ENCODE data around the gene SPRR1B. TPM values are rescaled to one million over a fixed set of nuclear protein-coding genes. Genes with fewer than 3 reads are reported as not detected.
"Not testable (repeated sequence)": the region's sequence is repeated elsewhere in the genome, so short reads cannot be mapped to it uniquely, and the experiment has no call there.

Gene SPRR1B
- total RNA-seq, 4 donors from 2014 or later = not detected

GRCh38 chr1:153000294-153000693, 30.7 kb upstream of the SPRR1B start:
- Histone ChIP-seq H3K27me3 (no peaks in the 10 kb centered on the region), H3K4me3 (no peak overlapping the region), H3K27ac (no peak overlapping the region), H3K36me3 (no peaks in the 10 kb centered on the region), H3K9me3 (no peaks in the 10 kb centered on the region), H3K4me1 (no peaks in the 10 kb centered on the region)
- no peak for DNase-seq
- TF ChIP-seq POLR2A (IDR thresholded peaks at IDR 0.05) = no peak
- TF ChIP-seq, protein P1, sequence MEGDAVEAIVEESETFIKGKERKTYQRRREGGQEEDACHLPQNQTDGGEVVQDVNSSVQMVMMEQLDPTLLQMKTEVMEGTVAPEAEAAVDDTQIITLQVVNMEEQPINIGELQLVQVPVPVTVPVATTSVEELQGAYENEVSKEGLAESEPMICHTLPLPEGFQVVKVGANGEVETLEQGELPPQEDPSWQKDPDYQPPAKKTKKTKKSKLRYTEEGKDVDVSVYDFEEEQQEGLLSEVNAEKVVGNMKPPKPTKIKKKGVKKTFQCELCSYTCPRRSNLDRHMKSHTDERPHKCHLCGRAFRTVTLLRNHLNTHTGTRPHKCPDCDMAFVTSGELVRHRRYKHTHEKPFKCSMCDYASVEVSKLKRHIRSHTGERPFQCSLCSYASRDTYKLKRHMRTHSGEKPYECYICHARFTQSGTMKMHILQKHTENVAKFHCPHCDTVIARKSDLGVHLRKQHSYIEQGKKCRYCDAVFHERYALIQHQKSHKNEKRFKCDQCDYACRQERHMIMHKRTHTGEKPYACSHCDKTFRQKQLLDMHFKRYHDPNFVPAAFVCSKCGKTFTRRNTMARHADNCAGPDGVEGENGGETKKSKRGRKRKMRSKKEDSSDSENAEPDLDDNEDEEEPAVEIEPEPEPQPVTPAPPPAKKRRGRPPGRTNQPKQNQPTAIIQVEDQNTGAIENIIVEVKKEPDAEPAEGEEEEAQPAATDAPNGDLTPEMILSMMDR (IDR thresholded peaks at IDR 0.05) = no peak

DNA sequence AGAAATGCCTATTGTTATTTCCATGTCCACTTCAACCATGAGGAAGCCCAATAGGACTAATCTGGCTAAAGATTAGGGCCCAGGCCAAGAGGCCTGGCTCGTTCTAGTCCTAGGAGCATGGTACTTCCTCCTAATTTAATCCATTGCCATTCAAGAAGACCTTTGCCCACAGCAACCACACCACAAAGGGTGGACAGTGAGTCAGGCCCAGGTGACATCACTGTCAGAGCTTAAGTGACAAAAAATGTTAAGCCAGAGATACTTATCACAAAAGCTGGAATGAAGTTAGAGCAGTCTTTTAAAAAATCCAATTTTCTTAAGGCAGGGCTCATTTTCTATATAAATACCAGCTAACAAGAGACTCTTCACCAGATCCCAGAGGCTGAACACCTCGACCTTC, 29.6 kb upstream of the SPRR1B start, which contains the start of gene SPRR3:
Gene SPRR3 (plus strand): TSS at position 368 of the 400 bp plus-strand sequence. CDS start 1,272 bp downstream, outside the sequence.
- DNase-seq = no peak

DNA sequence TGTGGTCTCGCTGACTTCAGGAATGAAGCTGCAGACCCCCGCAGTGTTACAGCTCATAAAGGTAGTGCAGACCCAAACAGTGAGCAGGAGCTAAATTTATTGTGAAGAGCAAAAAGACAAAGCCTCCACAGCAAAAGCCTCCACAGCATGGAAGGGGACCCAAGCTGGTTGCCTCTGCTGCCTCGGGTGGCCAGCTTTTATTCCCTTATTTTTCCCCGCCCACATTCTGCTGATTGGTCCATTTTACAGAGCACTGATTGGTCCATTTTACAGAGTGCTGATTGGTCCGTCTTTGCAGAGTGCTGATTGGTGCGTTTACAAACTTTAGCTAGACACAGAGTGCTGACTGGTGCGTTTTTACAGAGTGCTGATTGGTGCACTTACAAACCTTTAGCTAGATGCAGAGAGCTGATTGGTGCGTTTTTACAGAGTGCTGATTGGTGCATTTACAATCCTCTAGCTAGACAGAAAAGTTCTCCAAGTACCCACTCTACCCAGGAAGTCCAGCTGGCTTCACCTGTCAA, 19.7 kb upstream of the SPRR1B start:
- DNase-seq, H3K27ac ChIP-seq, H3K4me3 ChIP-seq, H3K9me3 ChIP-seq, H3K36me3 ChIP-seq, H3K27me3 ChIP-seq, H3K4me1 ChIP-seq: not testable (repeated sequence)

More for the DNA sequence above, 29.6 kb upstream of the SPRR1B start, which contains the start of gene SPRR3:
- Histone ChIP-seq H3K27me3 (no peaks in the 10 kb centered on the region), H3K36me3 (no peaks in the 10 kb centered on the region), H3K27ac (no peak within 1 kb of the TSS), H3K9me3 (no peaks in the 10 kb centered on the region), H3K4me3 (no peak within 1 kb of the TSS), H3K4me1 (no peaks in the 10 kb centered on the region)
- no peak for TF ChIP-seq POLR2A (IDR thresholded peaks at IDR 0.05)
- TF ChIP-seq, protein P1 (IDR thresholded peaks at IDR 0.05) = no peak

- not testable (repeated sequence) for DNase-seq, H3K36me3 ChIP-seq, H3K27me3 ChIP-seq, H3K9me3 ChIP-seq, H3K4me1 ChIP-seq, H3K4me3 ChIP-seq, H3K27ac ChIP-seq
Observed at GRCh38 chr1:153021829-153022228, 9.2 kb upstream of the SPRR1B start.

- H3K4me1 ChIP-seq, H3K9me3 ChIP-seq, H3K4me3 ChIP-seq, H3K36me3 ChIP-seq, H3K27me3 ChIP-seq, H3K27ac ChIP-seq, DNase-seq: not testable (repeated sequence)
Observed at GRCh38 chr1:153022340-153022739, 8.7 kb upstream of the SPRR1B start.

- no peaks in the 10 kb centered on the region for H3K27me3 ChIP-seq
- no peak for DNase-seq
- TF ChIP-seq, protein P1 (IDR thresholded peaks at IDR 0.05) = no peak
- no peak for TF ChIP-seq POLR2A (IDR thresholded peaks at IDR 0.05)
- no peaks in the 10 kb centered on the region for H3K9me3 ChIP-seq
- no peaks in the 10 kb centered on the region for H3K4me1 ChIP-seq
- no peaks in the 10 kb centered on the region for H3K36me3 ChIP-seq
- H3K27ac ChIP-seq = no peak overlapping the region
- H3K4me3 ChIP-seq = no peak overlapping the region
Observed at GRCh38 chr1:153023109-153023508, 7.9 kb upstream of the SPRR1B start.

GRCh38 chr1:153024413-153024812, 6.6 kb upstream of the SPRR1B start:
- H3K4me1 ChIP-seq = no peaks in the 10 kb centered on the region
- DNase-seq = no peak
- no peak for TF ChIP-seq POLR2A (IDR thresholded peaks at IDR 0.05)
- TF ChIP-seq, protein P1 (IDR thresholded peaks at IDR 0.05) = no peak
- no peak overlapping the region for H3K27ac ChIP-seq
- no peaks in the 10 kb centered on the region for H3K27me3 ChIP-seq
- H3K4me3 ChIP-seq = no peak overlapping the region
- no peaks in the 10 kb centered on the region for H3K9me3 ChIP-seq
- no peaks in the 10 kb centered on the region for H3K36me3 ChIP-seq

Measured in Peyer's patch (tissue), 4 donors.